VCaP (cell line): ENCODE measurements around the gene FBXO24.

ENCODE experiments used
- H3K27ac ChIP-seq: fragments of 450-650 bp; 2 replicates; pipeline ENCODE4 v1.5.1; 2017
- CTCF ChIP-seq: fragments of 450-650 bp; conservative IDR thresholded peaks from 2 replicates; pipeline ENCODE4 v1.5.1; 2017; ENCODE audit warnings: mild to moderate bottlenecking, moderate library complexity

Gene FBXO24

GRCh38 chr7:100612730-100613390, 26.7 kb downstream of the FBXO24 start:
- H3K27ac ChIP-seq: peak overlapping the region; percentile 84
- TF ChIP-seq CTCF: no peak; the same call in 1 of the 2 replicates

- TF ChIP-seq CTCF: no peak
- H3K27ac ChIP-seq: no peak overlapping the region; the same call in 1 of the 2 replicates
Measured at GRCh38 chr7:100613412-100614175, 27.5 kb downstream of the FBXO24 start.

- no peak for TF ChIP-seq CTCF
- no peak overlapping the region for H3K27ac ChIP-seq
Measured at GRCh38 chr7:100614308-100614861, 28.3 kb downstream of the FBXO24 start.

- TF ChIP-seq CTCF: no peak
Measured at GRCh38 chr7:100620239-100620638, 34.1 kb downstream of the FBXO24 start.

GRCh38 chr7:100620804-100621203, 34.7 kb downstream of the FBXO24 start:
- no peak for TF ChIP-seq CTCF
- no peak overlapping the region for H3K27ac ChIP-seq

More at GRCh38 chr7:100620239-100620638, 34.1 kb downstream of the FBXO24 start:
- no peak overlapping the region for H3K27ac ChIP-seq

- no peak overlapping the region for H3K27ac ChIP-seq
- no peak for TF ChIP-seq CTCF
Measured at GRCh38 chr7:100621554-100621953, 35.4 kb downstream of the FBXO24 start.
